Neural cell (in vitro differentiated cells): ENCODE measurements around the gene STARD9. TPM values are rescaled to one million over a fixed set of nuclear protein-coding genes. Genes with fewer than 3 reads are reported as not detected.

Experiments
- H2AFZ ChIP-seq: fragments of 200-600, 300-800 bp; sonication (generic), shearing (Covaris generic); 2 replicates; pipeline ENCODE4 v1.6.0; 2014; ENCODE audit warnings: low read depth, mild to moderate bottlenecking, antibody characterized with exemption, low read length, moderate library complexity
- H3F3A ChIP-seq: fragments of 200-600 bp; shearing (Covaris generic); 2 replicates; pipeline ENCODE4 v1.6.1; 2016; ENCODE audit warnings: mild to moderate bottlenecking, moderate library complexity, mixed read lengths, antibody characterized with exemption, low read length; ENCODE audit not compliant: insufficient read depth, poor library complexity, severe bottlenecking
- H3K27ac ChIP-seq: fragments of 200-600, 300-800 bp; sonication (generic), shearing (Covaris generic); 2 replicates; pipeline ENCODE4 v1.5.1; 2014; ENCODE audit warnings: mild to moderate bottlenecking, low read length, moderate library complexity
- H3K27me3 ChIP-seq: fragments of 300-800, 200-600 bp; sonication (generic), shearing (Covaris generic); 2 replicates; pipeline ENCODE4 v1.6.0; 2014; ENCODE audit warnings: mild to moderate bottlenecking, low read depth, low read length, moderate library complexity; ENCODE audit not compliant: insufficient read depth
- H3K36me3 ChIP-seq: fragments of 300-800, 200-600 bp; sonication (generic), shearing (Covaris generic); 2 replicates; pipeline ENCODE4 v1.5.1; 2014; ENCODE audit warnings: mild to moderate bottlenecking, antibody characterized with exemption, low read length, moderate library complexity; ENCODE audit not compliant: insufficient read depth
- H3K4me2 ChIP-seq: fragments of 300-800, 200-600 bp; sonication (generic), shearing (Covaris generic); 2 replicates; pipeline ENCODE4 v1.6.0; 2014; ENCODE audit warnings: mild to moderate bottlenecking, low read length
- H3K4me3 ChIP-seq: fragments of 300-800, 200-600 bp; sonication (generic), shearing (Covaris generic); 2 replicates; pipeline ENCODE4 v1.5.1; 2014; ENCODE audit warnings: mild to moderate bottlenecking, low read length, moderate library complexity
- H3K79me2 ChIP-seq: fragments of 200-600 bp; shearing (Covaris generic); replicated peaks from 2 replicates; pipeline ENCODE4 v1.6.0; 2014; ENCODE audit warnings: mild to moderate bottlenecking, low read length, moderate library complexity; ENCODE audit not compliant: insufficient read depth
- H3K9ac ChIP-seq: fragments of 300-800, 200-600 bp; sonication (generic), shearing (Covaris generic); 2 replicates; pipeline ENCODE4 v1.6.1; 2016; ENCODE audit warnings: mild to moderate bottlenecking, low read length, mixed read lengths
- H3K9me2 ChIP-seq: fragments of 200-600 bp; shearing (Covaris generic); 2 replicates; pipeline ENCODE4 v1.6.1; 2016; ENCODE audit warnings: mild to moderate bottlenecking, low read length, mixed read lengths; ENCODE audit not compliant: insufficient read depth
- H3K9me3 ChIP-seq: fragments of 200-600, 300-800 bp; sonication (generic), shearing (Covaris generic); 2 replicates; pipeline ENCODE4 v1.6.1; 2016; ENCODE audit warnings: mild to moderate bottlenecking, mixed run types, low read length, moderate library complexity, mixed read lengths
- H4K20me1 ChIP-seq: fragments of 200-600 bp; shearing (Covaris generic); 2 replicates; pipeline ENCODE4 v1.6.1; 2016; ENCODE audit warnings: mild to moderate bottlenecking, mixed run types; ENCODE audit not compliant: insufficient read depth
- CTCF ChIP-seq: fragments of 450-650 bp; IDR thresholded peaks from 2 replicates; pipeline ENCODE4 v1.5.1; 2014; ENCODE audit warnings: antibody characterized with exemption, mild to moderate bottlenecking, moderate library complexity; ENCODE audit not compliant: poor library complexity, severe bottlenecking
- EP300 ChIP-seq: fragments of 450-650 bp; conservative IDR thresholded peaks from 2 replicates; pipeline ENCODE4 v1.6.1; 2014; ENCODE audit warnings: antibody characterized with exemption, mild to moderate bottlenecking, moderate library complexity; ENCODE audit not compliant: poor library complexity, severe bottlenecking
- EZH2 ChIP-seq: fragments of 200-600, 300-800 bp; shearing (Covaris generic), sonication (generic); IDR thresholded peaks from 2 replicates; pipeline ENCODE4 v1.6.1; 2014; ENCODE audit warnings: antibody characterized with exemption, low read length, borderline replicate concordance, mild to moderate bottlenecking; ENCODE audit not compliant: insufficient read depth, poor library complexity, severe bottlenecking
- MXI1 ChIP-seq: fragments of 450-650 bp; conservative IDR thresholded peaks from 2 replicates; pipeline ENCODE4 v1.6.1; 2014; ENCODE audit warnings: antibody characterized with exemption, mild to moderate bottlenecking; ENCODE audit not compliant: poor library complexity, severe bottlenecking
- POLR2AphosphoS5 ChIP-seq: IDR thresholded peaks from 2 replicates; pipeline ENCODE4 v1.6.1; 2012
- RAD21 ChIP-seq: fragments of 450-650 bp; conservative IDR thresholded peaks from 2 replicates; pipeline ENCODE4 v1.6.1; 2014; ENCODE audit warnings: antibody characterized with exemption, mild to moderate bottlenecking, moderate library complexity
- REST ChIP-seq: IDR thresholded peaks from 2 replicates; pipeline ENCODE4 v1.6.1; 2012; ENCODE audit warnings: borderline replicate concordance
- SMC3 ChIP-seq: fragments of 450-650 bp; conservative IDR thresholded peaks from 2 replicates; pipeline ENCODE4 v1.6.1; 2014; ENCODE audit warnings: antibody characterized with exemption, mild to moderate bottlenecking, moderate library complexity; ENCODE audit not compliant: poor library complexity
- TAF1 ChIP-seq: IDR thresholded peaks from 2 replicates; pipeline ENCODE4 v1.6.1; 2012; ENCODE audit warnings: low read depth
- polyA plus RNA-seq: library from polyadenylated mRNA; depleted of rRNA; stranded (reverse); fragments of >200 nt; gene quantifications from 2 replicates; pipeline ENCODE4 v1.2.3, GENCODE V29; 2014

The STARD9 gene
- polyA plus RNA-seq, 1 donor from 2014 or later, result 6.4 TPM

- Histone ChIP-seq H3K9me3 (no peaks in the 10 kb centered on the region), H3K27me3 (no peaks in the 10 kb centered on the region), H3K27ac (no peak overlapping the region), H3K9ac (no peak overlapping the region), H3K4me2 (no peak overlapping the region), H3K79me2 (no peaks in the 10 kb centered on the region), H3F3A (no peaks in the 10 kb centered on the region), H3K36me3 (peaks cover 5% of the 10 kb centered on the region), H3K4me3 (no peak overlapping the region), H4K20me1 (no peaks in the 10 kb centered on the region), H3K9me2 (no peaks in the 10 kb centered on the region), H2AFZ (no peak overlapping the region)
- TF ChIP-seq MXI1 (no peak), EP300 (no peak), POLR2AphosphoS5 (no peak), RAD21 (no peak), EZH2 (no peak), CTCF (no peak), SMC3 (no peak), TAF1 (no peak), REST (no peak)
Observed at GRCh38 chr15:42726114-42726513, 150.7 kb downstream of the STARD9 start.

- Histone ChIP-seq H3K27me3 (no peaks in the 10 kb centered on the region), H3K4me2 (no peak overlapping the region), H3F3A (no peaks in the 10 kb centered on the region), H3K27ac (no peak overlapping the region), H3K9me2 (no peaks in the 10 kb centered on the region), H3K79me2 (no peaks in the 10 kb centered on the region), H3K9ac (no peak overlapping the region), H2AFZ (no peak overlapping the region), H3K36me3 (peaks cover 5% of the 10 kb centered on the region), H3K9me3 (no peaks in the 10 kb centered on the region), H3K4me3 (no peak overlapping the region), H4K20me1 (no peaks in the 10 kb centered on the region)
- no peak for TF ChIP-seq REST
- no peak for TF ChIP-seq EZH2
Observed at GRCh38 chr15:42727750-42728381, 152.5 kb downstream of the STARD9 start.
